K562 (cell line): Measurements from ENCODE around the gene CCNB1. TPM values are rescaled to one million over a fixed set of nuclear protein-coding genes. Genes with fewer than 3 reads are reported as not detected.
A peak's percentile ranks its signal among the peaks of the same experiment; 100 is the strongest.

Experiments
- FOXJ3 ChIP-seq: sonication (generic); formaldehyde crosslinking; IDR thresholded peaks from 2 replicates; pipeline ENCODE4 v1.4.0; 2020; ENCODE audit warnings: mild to moderate bottlenecking, missing genetic modification reagents
- KDM1A ChIP-seq, 2 experiments: fragments of 450-650 bp; IDR thresholded peaks; 2 replicates each; pipeline ENCODE4 v1.6.1; 2016; ENCODE audit warnings: mild to moderate bottlenecking in 2 of 2
- KDM4B ChIP-seq, 2 experiments: fragments of 450-650 bp in 1 of 2; sonication (generic) in 1 of 2; IDR thresholded peaks; 2 replicates each; pipeline ENCODE4 v1.6.1; 2016 to 2017; ENCODE audit warnings: borderline replicate concordance in 2 of 2, antibody characterized with exemption in 1 of 2, low read depth in 1 of 2, mild to moderate bottlenecking in 1 of 2
- L3MBTL2 ChIP-seq: fragments of 450-650 bp; IDR thresholded peaks from 2 replicates; pipeline ENCODE4 v1.6.1; 2016; ENCODE audit warnings: mild to moderate bottlenecking, moderate library complexity
- LCOR ChIP-seq: sonication (generic); formaldehyde crosslinking; IDR thresholded peaks from 2 replicates; pipeline ENCODE4 v1.8.0; 2022; ENCODE audit warnings: mild to moderate bottlenecking, missing genetic modification reagents
- MEF2A ChIP-seq: IDR thresholded peaks from 2 replicates; pipeline ENCODE4 v1.6.1; 2011; ENCODE audit warnings: low read depth, mild to moderate bottlenecking, low read length, moderate library complexity; ENCODE audit not compliant: control insufficient read depth
- MNT ChIP-seq, 2 experiments: fragments of 450-650 bp; conservative IDR thresholded peaks; 2 replicates each; pipeline ENCODE4 v1.6.1; 2017; ENCODE audit warnings: mild to moderate bottlenecking in 2 of 2, moderate library complexity in 2 of 2
- MXI1 ChIP-seq: IDR thresholded peaks from 2 replicates; pipeline ENCODE4 v1.6.1; 2011; ENCODE audit warnings: low read depth, mild to moderate bottlenecking, improper control_type of control experiment, low read length
- RCOR1 ChIP-seq, 2 experiments: IDR thresholded peaks; 2 replicates each; pipeline ENCODE4 v1.6.1; 2012; ENCODE audit warnings: low read depth in 2 of 2, low read length in 2 of 2, borderline replicate concordance in 1 of 2, improper control_type of control experiment in 1 of 2
- SMARCE1 ChIP-seq: fragments of 450-650 bp; IDR thresholded peaks from 2 replicates; pipeline ENCODE4 v1.7.1; 2016; ENCODE audit warnings: mild to moderate bottlenecking
- TRIM24 ChIP-seq, 2 experiments: fragments of 450-650 bp; IDR thresholded peaks; 2 replicates each; pipeline ENCODE4 v1.6.1; 2016
- polyA plus RNA-seq, 8 experiments: library from polyadenylated mRNA; depleted of rRNA in 4 of 8; stranded (reverse) in 5 of 8; unstranded in 3 of 8; fragments of >200 nt; fragmentation: Nextera tagmentation in 2 of 8; fragmentation: Illumina TruSeq in 1 of 8; extraction: Ambion mirVana in 2 of 8; extraction: Trizol in 1 of 8; gene quantifications; 2 replicates each; pipeline versions ENCODE4 v1.2.1 to v1.2.3, GENCODE V29; 2011 to 2014; ENCODE audit warnings: inconsistent platforms in 1 of 8, missing spikeins in 1 of 8
- total RNA-seq, 7 experiments: library from RNA; depleted of rRNA in 6 of 7; stranded (reverse); fragments of >200 nt in 6 of 7; fragmentation: Illumina TruSeq in 2 of 7; extraction: Trizol in 2 of 7; gene quantifications; 2 replicates each; pipeline versions ENCODE4 v1.2.1 to v1.2.3, GENCODE V29; 2011 to 2021; ENCODE audit warnings: low replicate concordance in 1 of 7
- TF ChIP-seq, protein P1 (sequence below): fragments of 250-450 bp; sonication (Bioruptor Pico); IDR thresholded peaks from 2 replicates; pipeline ENCODE4 v1.4.0; 2020; ENCODE audit warnings: mild to moderate bottlenecking, moderate library complexity, borderline replicate concordance
- TF ChIP-seq, protein P2 (sequence below): fragments of 450-650 bp; formaldehyde crosslinking; IDR thresholded peaks from 2 replicates; pipeline ENCODE4 v1.4.0; 2020; ENCODE audit warnings: mild to moderate bottlenecking, moderate library complexity

CCNB1 gene
- total and polyA plus RNA-seq, 9 of the 15 experiments (the other 6 are each of a cell fraction or from before 2014, with no cell fraction given): 165 to 679 (median 271) TPM

GRCh38 chr5:69213513-69214215 lies 46.7 kb downstream of the CCNB1 start (continued):
- TF ChIP-seq, protein P1, sequence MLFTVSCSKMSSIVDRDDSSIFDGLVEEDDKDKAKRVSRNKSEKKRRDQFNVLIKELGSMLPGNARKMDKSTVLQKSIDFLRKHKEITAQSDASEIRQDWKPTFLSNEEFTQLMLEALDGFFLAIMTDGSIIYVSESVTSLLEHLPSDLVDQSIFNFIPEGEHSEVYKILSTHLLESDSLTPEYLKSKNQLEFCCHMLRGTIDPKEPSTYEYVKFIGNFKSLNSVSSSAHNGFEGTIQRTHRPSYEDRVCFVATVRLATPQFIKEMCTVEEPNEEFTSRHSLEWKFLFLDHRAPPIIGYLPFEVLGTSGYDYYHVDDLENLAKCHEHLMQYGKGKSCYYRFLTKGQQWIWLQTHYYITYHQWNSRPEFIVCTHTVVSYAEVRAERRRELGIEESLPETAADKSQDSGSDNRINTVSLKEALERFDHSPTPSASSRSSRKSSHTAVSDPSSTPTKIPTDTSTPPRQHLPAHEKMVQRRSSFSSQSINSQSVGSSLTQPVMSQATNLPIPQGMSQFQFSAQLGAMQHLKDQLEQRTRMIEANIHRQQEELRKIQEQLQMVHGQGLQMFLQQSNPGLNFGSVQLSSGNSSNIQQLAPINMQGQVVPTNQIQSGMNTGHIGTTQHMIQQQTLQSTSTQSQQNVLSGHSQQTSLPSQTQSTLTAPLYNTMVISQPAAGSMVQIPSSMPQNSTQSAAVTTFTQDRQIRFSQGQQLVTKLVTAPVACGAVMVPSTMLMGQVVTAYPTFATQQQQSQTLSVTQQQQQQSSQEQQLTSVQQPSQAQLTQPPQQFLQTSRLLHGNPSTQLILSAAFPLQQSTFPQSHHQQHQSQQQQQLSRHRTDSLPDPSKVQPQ: no peak
- TF ChIP-seq RCOR1 (IDR thresholded peaks at IDR 0.05; ENCODE audit: borderline replicate concordance in 1 of 2, low read depth in 2 of 2, low read length in 2 of 2): 0 out of 4 replicates have a peak, but pooled peaks of 1 of the 2 experiments have one; percentile 50
- no peak for TF ChIP-seq KDM1A (IDR thresholded peaks at IDR 0.05)
- TF ChIP-seq LCOR (CRISPR knock-in tag): peak; percentile 40; the same call in 1 of the 2 replicates
- TF ChIP-seq, protein P2, sequence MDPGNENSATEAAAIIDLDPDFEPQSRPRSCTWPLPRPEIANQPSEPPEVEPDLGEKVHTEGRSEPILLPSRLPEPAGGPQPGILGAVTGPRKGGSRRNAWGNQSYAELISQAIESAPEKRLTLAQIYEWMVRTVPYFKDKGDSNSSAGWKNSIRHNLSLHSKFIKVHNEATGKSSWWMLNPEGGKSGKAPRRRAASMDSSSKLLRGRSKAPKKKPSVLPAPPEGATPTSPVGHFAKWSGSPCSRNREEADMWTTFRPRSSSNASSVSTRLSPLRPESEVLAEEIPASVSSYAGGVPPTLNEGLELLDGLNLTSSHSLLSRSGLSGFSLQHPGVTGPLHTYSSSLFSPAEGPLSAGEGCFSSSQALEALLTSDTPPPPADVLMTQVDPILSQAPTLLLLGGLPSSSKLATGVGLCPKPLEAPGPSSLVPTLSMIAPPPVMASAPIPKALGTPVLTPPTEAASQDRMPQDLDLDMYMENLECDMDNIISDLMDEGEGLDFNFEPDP (CRISPR knock-in tag): no peak
- peak; percentile 91 for TF ChIP-seq SMARCE1
- peak; percentile 29 to 68; a peak in 2 of 4 replicates for TF ChIP-seq MNT (conservative IDR thresholded peaks at IDR 0.05)
- TF ChIP-seq L3MBTL2: peak; percentile 73
- no peak for TF ChIP-seq KDM4B (IDR thresholded peaks at IDR 0.05; ENCODE audit: borderline replicate concordance in 2 of 2, low read depth in 1 of 2)
- peak; percentile 36 to 73; a peak in 3 of 4 replicates for TF ChIP-seq TRIM24 (IDR thresholded peaks at IDR 0.05)
- TF ChIP-seq MEF2A: no peak
- no peak for TF ChIP-seq MXI1
- TF ChIP-seq FOXJ3 (CRISPR knock-in tag): no peak
